Measurements from ENCODE around the gene MPZL2. TPM values are rescaled to one million over a fixed set of nuclear protein-coding genes. Genes with fewer than 3 reads are reported as not detected.

MPZL2 gene
- total and polyA plus RNA-seq, 2 of the 8 experiments (the other 6 are each of a cell fraction or from before 2014, with no cell fraction given): 2.4 to 3.2 TPM

DNA sequence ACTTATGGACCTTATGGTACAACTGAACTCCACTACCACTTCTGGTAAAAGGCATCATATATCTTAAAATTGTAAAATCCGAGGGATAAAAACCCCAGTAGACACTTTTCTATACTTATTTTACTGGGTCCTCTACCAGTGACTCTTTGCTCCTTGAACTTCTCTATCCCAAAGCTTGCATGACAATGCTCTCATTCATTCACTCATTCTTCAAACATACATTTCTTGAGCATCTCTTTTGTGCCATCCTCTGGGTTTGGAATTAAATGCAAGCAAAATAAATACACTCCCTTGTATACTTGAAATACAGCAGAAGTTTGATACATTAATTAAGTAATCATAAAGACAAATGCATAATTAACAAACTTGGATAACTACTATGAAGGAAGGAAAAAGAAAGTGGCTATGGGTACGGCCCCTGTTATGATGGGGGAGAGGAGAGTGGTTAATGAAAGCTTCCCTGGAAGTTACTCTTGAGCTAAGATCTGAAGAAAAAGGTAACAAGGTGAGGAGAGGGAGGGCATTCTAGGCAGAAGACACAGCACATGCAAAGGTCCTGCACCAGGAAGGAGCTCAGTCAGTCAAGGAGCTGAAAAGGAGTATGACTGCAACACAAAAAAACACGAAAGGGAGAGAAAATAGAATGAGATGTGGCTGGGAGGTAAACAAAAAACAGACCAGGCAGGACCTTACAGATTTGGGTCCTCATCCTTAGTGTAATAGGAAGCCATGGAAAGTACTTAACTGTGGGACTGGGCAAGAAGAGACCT is 19.9 kb downstream of the MPZL2 start (continued):
- TF ChIP-seq, protein P1, sequence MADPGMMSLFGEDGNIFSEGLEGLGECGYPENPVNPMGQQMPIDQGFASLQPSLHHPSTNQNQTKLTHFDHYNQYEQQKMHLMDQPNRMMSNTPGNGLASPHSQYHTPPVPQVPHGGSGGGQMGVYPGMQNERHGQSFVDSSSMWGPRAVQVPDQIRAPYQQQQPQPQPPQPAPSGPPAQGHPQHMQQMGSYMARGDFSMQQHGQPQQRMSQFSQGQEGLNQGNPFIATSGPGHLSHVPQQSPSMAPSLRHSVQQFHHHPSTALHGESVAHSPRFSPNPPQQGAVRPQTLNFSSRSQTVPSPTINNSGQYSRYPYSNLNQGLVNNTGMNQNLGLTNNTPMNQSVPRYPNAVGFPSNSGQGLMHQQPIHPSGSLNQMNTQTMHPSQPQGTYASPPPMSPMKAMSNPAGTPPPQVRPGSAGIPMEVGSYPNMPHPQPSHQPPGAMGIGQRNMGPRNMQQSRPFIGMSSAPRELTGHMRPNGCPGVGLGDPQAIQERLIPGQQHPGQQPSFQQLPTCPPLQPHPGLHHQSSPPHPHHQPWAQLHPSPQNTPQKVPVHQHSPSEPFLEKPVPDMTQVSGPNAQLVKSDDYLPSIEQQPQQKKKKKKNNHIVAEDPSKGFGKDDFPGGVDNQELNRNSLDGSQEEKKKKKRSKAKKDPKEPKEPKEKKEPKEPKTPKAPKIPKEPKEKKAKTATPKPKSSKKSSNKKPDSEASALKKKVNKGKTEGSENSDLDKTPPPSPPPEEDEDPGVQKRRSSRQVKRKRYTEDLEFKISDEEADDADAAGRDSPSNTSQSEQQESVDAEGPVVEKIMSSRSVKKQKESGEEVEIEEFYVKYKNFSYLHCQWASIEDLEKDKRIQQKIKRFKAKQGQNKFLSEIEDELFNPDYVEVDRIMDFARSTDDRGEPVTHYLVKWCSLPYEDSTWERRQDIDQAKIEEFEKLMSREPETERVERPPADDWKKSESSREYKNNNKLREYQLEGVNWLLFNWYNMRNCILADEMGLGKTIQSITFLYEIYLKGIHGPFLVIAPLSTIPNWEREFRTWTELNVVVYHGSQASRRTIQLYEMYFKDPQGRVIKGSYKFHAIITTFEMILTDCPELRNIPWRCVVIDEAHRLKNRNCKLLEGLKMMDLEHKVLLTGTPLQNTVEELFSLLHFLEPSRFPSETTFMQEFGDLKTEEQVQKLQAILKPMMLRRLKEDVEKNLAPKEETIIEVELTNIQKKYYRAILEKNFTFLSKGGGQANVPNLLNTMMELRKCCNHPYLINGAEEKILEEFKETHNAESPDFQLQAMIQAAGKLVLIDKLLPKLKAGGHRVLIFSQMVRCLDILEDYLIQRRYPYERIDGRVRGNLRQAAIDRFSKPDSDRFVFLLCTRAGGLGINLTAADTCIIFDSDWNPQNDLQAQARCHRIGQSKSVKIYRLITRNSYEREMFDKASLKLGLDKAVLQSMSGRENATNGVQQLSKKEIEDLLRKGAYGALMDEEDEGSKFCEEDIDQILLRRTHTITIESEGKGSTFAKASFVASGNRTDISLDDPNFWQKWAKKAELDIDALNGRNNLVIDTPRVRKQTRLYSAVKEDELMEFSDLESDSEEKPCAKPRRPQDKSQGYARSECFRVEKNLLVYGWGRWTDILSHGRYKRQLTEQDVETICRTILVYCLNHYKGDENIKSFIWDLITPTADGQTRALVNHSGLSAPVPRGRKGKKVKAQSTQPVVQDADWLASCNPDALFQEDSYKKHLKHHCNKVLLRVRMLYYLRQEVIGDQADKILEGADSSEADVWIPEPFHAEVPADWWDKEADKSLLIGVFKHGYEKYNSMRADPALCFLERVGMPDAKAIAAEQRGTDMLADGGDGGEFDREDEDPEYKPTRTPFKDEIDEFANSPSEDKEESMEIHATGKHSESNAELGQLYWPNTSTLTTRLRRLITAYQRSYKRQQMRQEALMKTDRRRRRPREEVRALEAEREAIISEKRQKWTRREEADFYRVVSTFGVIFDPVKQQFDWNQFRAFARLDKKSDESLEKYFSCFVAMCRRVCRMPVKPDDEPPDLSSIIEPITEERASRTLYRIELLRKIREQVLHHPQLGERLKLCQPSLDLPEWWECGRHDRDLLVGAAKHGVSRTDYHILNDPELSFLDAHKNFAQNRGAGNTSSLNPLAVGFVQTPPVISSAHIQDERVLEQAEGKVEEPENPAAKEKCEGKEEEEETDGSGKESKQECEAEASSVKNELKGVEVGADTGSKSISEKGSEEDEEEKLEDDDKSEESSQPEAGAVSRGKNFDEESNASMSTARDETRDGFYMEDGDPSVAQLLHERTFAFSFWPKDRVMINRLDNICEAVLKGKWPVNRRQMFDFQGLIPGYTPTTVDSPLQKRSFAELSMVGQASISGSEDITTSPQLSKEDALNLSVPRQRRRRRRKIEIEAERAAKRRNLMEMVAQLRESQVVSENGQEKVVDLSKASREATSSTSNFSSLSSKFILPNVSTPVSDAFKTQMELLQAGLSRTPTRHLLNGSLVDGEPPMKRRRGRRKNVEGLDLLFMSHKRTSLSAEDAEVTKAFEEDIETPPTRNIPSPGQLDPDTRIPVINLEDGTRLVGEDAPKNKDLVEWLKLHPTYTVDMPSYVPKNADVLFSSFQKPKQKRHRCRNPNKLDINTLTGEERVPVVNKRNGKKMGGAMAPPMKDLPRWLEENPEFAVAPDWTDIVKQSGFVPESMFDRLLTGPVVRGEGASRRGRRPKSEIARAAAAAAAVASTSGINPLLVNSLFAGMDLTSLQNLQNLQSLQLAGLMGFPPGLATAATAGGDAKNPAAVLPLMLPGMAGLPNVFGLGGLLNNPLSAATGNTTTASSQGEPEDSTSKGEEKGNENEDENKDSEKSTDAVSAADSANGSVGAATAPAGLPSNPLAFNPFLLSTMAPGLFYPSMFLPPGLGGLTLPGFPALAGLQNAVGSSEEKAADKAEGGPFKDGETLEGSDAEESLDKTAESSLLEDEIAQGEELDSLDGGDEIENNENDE (IDR thresholded peaks at IDR 0.05; ENCODE audit: insufficient replicate concordance, low read length): no peak
- TF ChIP-seq KDM4A (IDR thresholded peaks at IDR 0.05; ENCODE audit: low read depth, low read length, severe bottlenecking): no peak
- TF ChIP-seq CHD2 (IDR thresholded peaks at IDR 0.05; ENCODE audit: low read length): no peak
- no peak for TF ChIP-seq RBBP5 (IDR thresholded peaks at IDR 0.05; ENCODE audit: borderline replicate concordance, low read depth, low read length)
- TF ChIP-seq, protein P2, sequence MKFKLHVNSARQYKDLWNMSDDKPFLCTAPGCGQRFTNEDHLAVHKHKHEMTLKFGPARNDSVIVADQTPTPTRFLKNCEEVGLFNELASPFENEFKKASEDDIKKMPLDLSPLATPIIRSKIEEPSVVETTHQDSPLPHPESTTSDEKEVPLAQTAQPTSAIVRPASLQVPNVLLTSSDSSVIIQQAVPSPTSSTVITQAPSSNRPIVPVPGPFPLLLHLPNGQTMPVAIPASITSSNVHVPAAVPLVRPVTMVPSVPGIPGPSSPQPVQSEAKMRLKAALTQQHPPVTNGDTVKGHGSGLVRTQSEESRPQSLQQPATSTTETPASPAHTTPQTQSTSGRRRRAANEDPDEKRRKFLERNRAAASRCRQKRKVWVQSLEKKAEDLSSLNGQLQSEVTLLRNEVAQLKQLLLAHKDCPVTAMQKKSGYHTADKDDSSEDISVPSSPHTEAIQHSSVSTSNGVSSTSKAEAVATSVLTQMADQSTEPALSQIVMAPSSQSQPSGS (IDR thresholded peaks at IDR 0.05; ENCODE audit: low read length): no peak
- TF ChIP-seq POLR2AphosphoS5 (IDR thresholded peaks at IDR 0.05; ENCODE audit: low read depth, low read length): no peak
- TF ChIP-seq PHF8 (conservative IDR thresholded peaks at IDR 0.05; ENCODE audit: low read depth, low read length): no peak
- TF ChIP-seq NANOG (IDR thresholded peaks at IDR 0.05; ENCODE audit: insufficient read depth, low read depth, low read length, poor library complexity, severe bottlenecking): no peak

Measured in H1 (cell line).